ENCODE data around the gene COL9A3.
A peak's percentile ranks its signal among the peaks of the same experiment; 100 is the strongest.

Gene COL9A3

DNA sequence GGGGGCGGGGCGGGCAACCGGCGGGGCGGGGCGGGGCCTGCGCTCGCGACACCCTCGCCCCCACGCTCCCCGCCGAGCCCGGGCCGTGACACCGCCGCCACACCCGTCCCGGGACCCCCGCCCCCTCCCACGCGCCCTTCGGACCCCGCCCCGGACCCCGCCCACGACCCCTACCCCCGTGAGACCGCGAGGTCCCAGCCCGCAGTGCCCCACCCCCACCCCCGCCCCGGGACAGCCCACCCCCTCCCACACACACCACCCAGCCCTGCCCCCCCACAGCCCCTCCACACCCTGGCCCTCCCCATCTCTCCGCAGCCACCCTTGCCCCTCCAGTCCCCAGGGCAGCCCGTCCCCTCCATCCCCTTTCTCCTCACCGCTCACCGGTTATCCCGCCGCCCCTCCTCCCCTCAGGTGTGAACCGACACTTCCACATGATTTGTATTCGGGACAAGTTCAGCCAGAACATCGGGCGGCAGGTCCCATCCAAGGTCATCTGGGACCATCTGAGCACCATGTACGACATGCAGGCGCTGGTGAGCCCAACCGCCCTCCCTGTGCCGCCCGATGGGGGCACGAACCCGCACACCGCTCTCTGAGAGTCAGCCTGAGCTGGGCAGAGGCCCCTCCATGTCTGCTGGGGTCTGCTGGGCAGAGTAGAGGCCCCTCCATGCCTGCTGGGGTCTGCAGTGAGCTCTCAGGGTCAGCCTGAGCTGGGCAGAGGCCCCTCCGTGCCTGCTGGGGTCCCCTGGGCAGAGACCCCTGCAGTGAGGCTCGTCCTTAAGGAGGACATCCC is 20.0 kb upstream of the COL9A3 start:
- H3K4me1 ChIP-seq (ENCODE audit: low read depth, poor library complexity, severe bottlenecking): peaks cover 28% of the 10 kb centered on the region
- no peaks in the 10 kb centered on the region for H4K20me1 ChIP-seq (ENCODE audit: insufficient read depth)
- TF ChIP-seq, protein P1, sequence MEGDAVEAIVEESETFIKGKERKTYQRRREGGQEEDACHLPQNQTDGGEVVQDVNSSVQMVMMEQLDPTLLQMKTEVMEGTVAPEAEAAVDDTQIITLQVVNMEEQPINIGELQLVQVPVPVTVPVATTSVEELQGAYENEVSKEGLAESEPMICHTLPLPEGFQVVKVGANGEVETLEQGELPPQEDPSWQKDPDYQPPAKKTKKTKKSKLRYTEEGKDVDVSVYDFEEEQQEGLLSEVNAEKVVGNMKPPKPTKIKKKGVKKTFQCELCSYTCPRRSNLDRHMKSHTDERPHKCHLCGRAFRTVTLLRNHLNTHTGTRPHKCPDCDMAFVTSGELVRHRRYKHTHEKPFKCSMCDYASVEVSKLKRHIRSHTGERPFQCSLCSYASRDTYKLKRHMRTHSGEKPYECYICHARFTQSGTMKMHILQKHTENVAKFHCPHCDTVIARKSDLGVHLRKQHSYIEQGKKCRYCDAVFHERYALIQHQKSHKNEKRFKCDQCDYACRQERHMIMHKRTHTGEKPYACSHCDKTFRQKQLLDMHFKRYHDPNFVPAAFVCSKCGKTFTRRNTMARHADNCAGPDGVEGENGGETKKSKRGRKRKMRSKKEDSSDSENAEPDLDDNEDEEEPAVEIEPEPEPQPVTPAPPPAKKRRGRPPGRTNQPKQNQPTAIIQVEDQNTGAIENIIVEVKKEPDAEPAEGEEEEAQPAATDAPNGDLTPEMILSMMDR (conservative IDR thresholded peaks at IDR 0.05; ENCODE audit: low read depth, low read length): no peak
- peaks cover 8% of the 10 kb centered on the region; the same call in 1 of the 2 replicates for H3K27me3 ChIP-seq (ENCODE audit: insufficient read depth, low read depth)
- no peaks in the 10 kb centered on the region for H3K79me2 ChIP-seq (ENCODE audit: insufficient read depth, low read depth)
- H2AFZ ChIP-seq (ENCODE audit: low read depth): no peak overlapping the region; the same call in 1 of the 2 replicates
- H3K36me3 ChIP-seq (ENCODE audit: insufficient read depth): peaks cover 7% of the 10 kb centered on the region; the same call in 1 of the 2 replicates
- H3K4me2 ChIP-seq: peak overlapping the region; percentile 25; the same call in 1 of the 2 replicates
- no peak overlapping the region for H3K27ac ChIP-seq
- no peak overlapping the region; the same call in 1 of the 2 replicates for H3K9ac ChIP-seq
- no peak overlapping the region for H3K4me3 ChIP-seq (IDR thresholded peaks at IDR 0.05; ENCODE audit: insufficient read depth, low read depth, low read length)

DNA sequence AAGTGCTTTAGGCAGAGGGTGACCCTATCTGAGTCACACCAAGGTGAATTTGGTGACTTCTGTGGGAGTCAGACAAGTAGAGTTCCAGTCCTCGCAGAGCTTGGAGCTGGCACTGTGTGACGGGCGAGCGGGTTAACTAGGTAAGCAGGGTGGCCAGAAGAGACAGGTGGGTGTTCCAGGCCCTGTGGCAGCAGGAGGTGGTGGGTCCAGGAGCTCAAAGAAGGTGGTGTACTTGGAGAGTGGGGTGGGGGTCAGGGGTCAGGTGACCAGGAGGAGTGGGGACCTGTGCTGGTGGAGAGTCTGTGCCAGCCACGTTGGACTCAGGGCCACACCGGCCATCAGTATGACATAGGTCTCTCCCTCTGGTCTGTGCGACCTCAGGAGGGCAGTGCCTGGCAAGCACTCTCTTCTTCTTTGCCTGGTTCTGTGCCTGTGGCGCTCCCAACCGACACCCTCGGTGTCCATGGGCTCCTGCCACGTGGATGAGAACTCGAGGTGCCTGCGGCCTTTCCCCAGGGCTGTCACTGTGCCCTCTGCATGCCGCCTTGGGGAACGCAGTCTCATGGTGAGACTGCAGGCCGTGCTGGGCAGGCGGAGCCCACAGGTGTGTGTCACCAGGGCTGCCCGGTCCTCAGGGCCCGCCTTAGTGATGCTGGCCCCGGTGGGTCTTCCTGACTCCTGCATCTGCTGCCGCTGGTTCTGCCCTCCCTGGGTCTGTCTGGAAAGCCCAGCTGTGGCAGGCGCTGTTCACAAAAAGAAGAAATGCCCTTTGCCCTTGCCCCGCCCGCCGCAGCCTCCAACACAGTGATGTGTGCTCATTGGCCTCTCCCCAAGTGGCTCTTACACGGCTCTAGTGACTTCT is 18.9 kb upstream of the COL9A3 start:
- Histone ChIP-seq H3K27me3 (ENCODE audit: insufficient read depth, low read depth) (no peaks in the 10 kb centered on the region), H2AFZ (ENCODE audit: low read depth) (no peak overlapping the region), H3K4me3 (IDR thresholded peaks at IDR 0.05; ENCODE audit: insufficient read depth, low read depth, low read length) (no peak overlapping the region), H3K36me3 (ENCODE audit: insufficient read depth) (peaks cover 7% of the 10 kb centered on the region; the same call in 1 of the 2 replicates), H3K9ac (no peak overlapping the region), H3K4me2 (no peak overlapping the region; the same call in 1 of the 2 replicates), H3K27ac (no peak overlapping the region), H3K4me1 (ENCODE audit: low read depth, poor library complexity, severe bottlenecking) (peaks cover 22% of the 10 kb centered on the region), H3K79me2 (ENCODE audit: insufficient read depth, low read depth) (no peaks in the 10 kb centered on the region), H4K20me1 (ENCODE audit: insufficient read depth) (no peaks in the 10 kb centered on the region)
- TF ChIP-seq, protein P1 (conservative IDR thresholded peaks at IDR 0.05; ENCODE audit: low read depth, low read length): no peak

DNA sequence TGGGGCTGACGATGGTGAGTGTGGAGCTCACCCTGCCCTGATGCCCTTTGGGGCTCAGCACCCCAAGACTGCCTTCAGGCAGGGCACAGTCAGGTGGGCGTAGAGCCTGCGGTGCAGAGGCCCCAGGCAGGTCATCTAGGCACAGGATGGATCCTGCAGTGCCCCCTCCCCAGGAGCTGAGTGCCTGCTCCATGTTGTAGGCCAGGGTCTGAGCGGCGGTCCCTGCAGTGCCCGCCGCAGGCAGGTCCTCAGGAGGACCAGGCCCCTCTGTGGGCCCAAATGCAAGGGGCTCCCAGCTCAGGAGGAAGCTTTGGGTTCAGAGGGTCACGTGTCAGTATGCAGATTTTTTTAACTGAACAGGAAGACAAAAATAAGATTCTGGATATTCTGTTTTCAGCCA is 17.8 kb upstream of the COL9A3 start:
- TF ChIP-seq, protein P1 (conservative IDR thresholded peaks at IDR 0.05; ENCODE audit: low read depth, low read length): no peak
- peaks cover 14% of the 10 kb centered on the region for H3K4me1 ChIP-seq (ENCODE audit: low read depth, poor library complexity, severe bottlenecking)
- H3K9ac ChIP-seq: no peak overlapping the region
- H3K79me2 ChIP-seq (ENCODE audit: insufficient read depth, low read depth): no peaks in the 10 kb centered on the region
- H3K27ac ChIP-seq: no peak overlapping the region
- peaks cover 7% of the 10 kb centered on the region; the same call in 1 of the 2 replicates for H3K36me3 ChIP-seq (ENCODE audit: insufficient read depth)
- no peak overlapping the region for H2AFZ ChIP-seq (ENCODE audit: low read depth)
- H3K4me3 ChIP-seq (IDR thresholded peaks at IDR 0.05; ENCODE audit: insufficient read depth, low read depth, low read length): no peak overlapping the region
- no peaks in the 10 kb centered on the region for H4K20me1 ChIP-seq (ENCODE audit: insufficient read depth)
- H3K4me2 ChIP-seq: no peak overlapping the region
- no peaks in the 10 kb centered on the region for H3K27me3 ChIP-seq (ENCODE audit: insufficient read depth, low read depth)

DNA sequence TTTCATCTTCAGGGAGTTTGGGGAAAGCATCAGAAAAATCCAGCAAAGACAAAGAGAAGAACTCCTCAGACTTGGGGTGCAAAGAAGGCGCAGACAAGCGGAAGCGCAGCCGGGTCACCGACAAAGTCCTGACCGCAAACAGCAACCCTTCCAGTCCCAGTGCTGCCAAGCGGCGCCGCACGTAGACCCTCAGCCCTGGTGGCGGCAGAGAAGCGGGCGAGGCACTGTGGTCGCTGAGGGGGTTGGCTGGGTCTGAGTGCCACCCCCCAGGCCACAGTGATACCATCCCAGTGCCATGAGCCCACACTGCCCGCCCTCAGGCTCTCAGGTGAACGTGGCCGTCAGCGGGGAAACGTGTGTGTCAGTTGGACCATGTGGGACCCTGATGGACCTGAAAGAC is 17.4 kb upstream of the COL9A3 start:
- Histone ChIP-seq H2AFZ (ENCODE audit: low read depth) (no peak overlapping the region), H3K4me1 (ENCODE audit: low read depth, poor library complexity, severe bottlenecking) (peaks cover 16% of the 10 kb centered on the region), H3K27me3 (ENCODE audit: insufficient read depth, low read depth) (no peaks in the 10 kb centered on the region), H3K36me3 (ENCODE audit: insufficient read depth) (peaks cover 7% of the 10 kb centered on the region; the same call in 1 of the 2 replicates), H3K79me2 (ENCODE audit: insufficient read depth, low read depth) (no peaks in the 10 kb centered on the region), H4K20me1 (ENCODE audit: insufficient read depth) (no peaks in the 10 kb centered on the region), H3K9ac (no peak overlapping the region), H3K27ac (no peak overlapping the region), H3K4me3 (IDR thresholded peaks at IDR 0.05; ENCODE audit: insufficient read depth, low read depth, low read length) (no peak overlapping the region), H3K4me2 (no peak overlapping the region)
- TF ChIP-seq, protein P1 (conservative IDR thresholded peaks at IDR 0.05; ENCODE audit: low read depth, low read length): no peak
